ENCODE data around the gene GRP.

GRCh38 chr18:59197636-59198035 is 22.3 kb upstream of the GRP start:
- TF ChIP-seq CTCF (IDR thresholded peaks at IDR 0.05 in 2 of 3, conservative IDR thresholded peaks at IDR 0.05 in 1 of 3; ENCODE audit: control insufficient read depth in 2 of 3, extremely low read depth in 1 of 3, insufficient read depth in 1 of 3, low read depth in 3 of 3, low read length in 3 of 3): no peak
- TF ChIP-seq NFIC (IDR thresholded peaks at IDR 0.05; ENCODE audit: low read depth, low read length): no peak
- no peak for TF ChIP-seq EP300 (IDR thresholded peaks at IDR 0.05; ENCODE audit: borderline replicate concordance in 1 of 2, control insufficient read depth in 1 of 2, low read depth in 2 of 2, low read length in 2 of 2)
- no peak for TF ChIP-seq EZH2 (IDR thresholded peaks at IDR 0.05; ENCODE audit: borderline replicate concordance, control insufficient read depth, low read depth, low read length)
- TF ChIP-seq POLR2A (IDR thresholded peaks at IDR 0.05; ENCODE audit: low read depth, low read length): no peak
- TF ChIP-seq ZNF592 (IDR thresholded peaks at IDR 0.05): no peak
- no peak for TF ChIP-seq PML (IDR thresholded peaks at IDR 0.05; ENCODE audit: low read length)
- no peak for TF ChIP-seq ETV6 (conservative IDR thresholded peaks at IDR 0.05 in 1 of 2, IDR thresholded peaks at IDR 0.05 in 1 of 2; ENCODE audit: borderline replicate concordance in 1 of 2, low read depth in 1 of 2)
- TF ChIP-seq BMI1 (IDR thresholded peaks at IDR 0.05; ENCODE audit: borderline replicate concordance): no peak
- no peak for TF ChIP-seq RELA (IDR thresholded peaks at IDR 0.05; ENCODE audit: borderline replicate concordance, partially characterized antibody)
- TF ChIP-seq REST (IDR thresholded peaks at IDR 0.05; ENCODE audit: low read depth, low read length): no peak
- TF ChIP-seq JUND (IDR thresholded peaks at IDR 0.05; ENCODE audit: low read depth, low read length): no peak
- no peak for TF ChIP-seq BHLHE40 (IDR thresholded peaks at IDR 0.05; ENCODE audit: borderline replicate concordance in 1 of 2, low read depth in 2 of 2, low read length in 1 of 2)
- no peak for TF ChIP-seq ZNF217 (IDR thresholded peaks at IDR 0.05)
